NCI-H446 (cell line): ENCODE data around the gene ACACB.

Source experiments
- DNase-seq, 2 experiments: peaks; one replicate each; lab custom pipeline; 2025; lab: John Stamatoyannopoulos, UW

The ACACB gene

GRCh38 chr12:109305547-109305946 lies 189.2 kb downstream of the ACACB start:
- DNase-seq, result no peak

- no peak for DNase-seq
Observed at GRCh38 chr12:109307051-109307450, 190.7 kb downstream of the ACACB start.

GRCh38 chr12:109308534-109309380 lies 192.4 kb downstream of the ACACB start, which contains the start of gene FOXN4:
TSS of gene FOXN4 (minus strand) at chr12:109309284. CDS start at chr12:109308321, 963 bp downstream.
- DNase-seq, result no peak

- no peak for DNase-seq
Observed at GRCh38 chr12:109309381-109310246, 193.2 kb downstream of the ACACB start.

- DNase-seq, result no peak
Observed at GRCh38 chr12:109310247-109311125, 194.1 kb downstream of the ACACB start.
